HL-60 (cell line): ENCODE measurements around the gene MELK.

Experiments
- GABPA ChIP-seq: IDR thresholded peaks from 2 replicates; pipeline ENCODE4 v1.6.1; 2012; ENCODE audit warnings: low read depth
- POLR2AphosphoS5 ChIP-seq: IDR thresholded peaks from 2 replicates; pipeline ENCODE4 v1.6.1; 2012; ENCODE audit warnings: low read depth
- REST ChIP-seq: IDR thresholded peaks from 2 replicates; pipeline ENCODE4 v1.6.1; 2012; ENCODE audit warnings: low read depth; ENCODE audit not compliant: insufficient replicate concordance
- SPI1 ChIP-seq: IDR thresholded peaks from 2 replicates; pipeline ENCODE4 v1.6.1; 2012; ENCODE audit warnings: low read depth, mild to moderate bottlenecking, borderline replicate concordance
- TF ChIP-seq, protein P1 (sequence below): IDR thresholded peaks from one replicate; pipeline ENCODE4 v1.5.1; 2011; ENCODE audit warnings: low read length, control low read depth, inconsistent platforms; ENCODE audit not compliant: insufficient read depth

DNA sequence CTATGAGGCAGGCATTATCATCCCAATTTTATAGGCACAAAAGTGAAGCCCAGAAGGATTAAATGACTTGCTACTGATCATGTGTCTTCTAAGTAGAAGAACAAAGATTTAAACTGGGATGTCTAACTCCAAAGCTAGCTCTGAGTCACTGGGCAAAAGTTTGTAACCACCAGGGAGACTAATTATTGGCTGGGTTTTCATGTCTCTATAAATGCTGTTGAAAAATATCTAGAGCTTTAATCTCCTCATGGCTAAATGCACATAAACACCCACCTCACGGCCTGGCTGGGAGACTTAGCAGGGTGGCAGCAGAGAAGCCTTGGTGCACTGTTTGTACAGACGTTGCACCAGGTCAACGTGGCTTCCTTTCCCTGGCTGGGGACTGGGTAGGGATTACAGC lies 144.6 kb downstream of the MELK start:
- TF ChIP-seq, protein P1, sequence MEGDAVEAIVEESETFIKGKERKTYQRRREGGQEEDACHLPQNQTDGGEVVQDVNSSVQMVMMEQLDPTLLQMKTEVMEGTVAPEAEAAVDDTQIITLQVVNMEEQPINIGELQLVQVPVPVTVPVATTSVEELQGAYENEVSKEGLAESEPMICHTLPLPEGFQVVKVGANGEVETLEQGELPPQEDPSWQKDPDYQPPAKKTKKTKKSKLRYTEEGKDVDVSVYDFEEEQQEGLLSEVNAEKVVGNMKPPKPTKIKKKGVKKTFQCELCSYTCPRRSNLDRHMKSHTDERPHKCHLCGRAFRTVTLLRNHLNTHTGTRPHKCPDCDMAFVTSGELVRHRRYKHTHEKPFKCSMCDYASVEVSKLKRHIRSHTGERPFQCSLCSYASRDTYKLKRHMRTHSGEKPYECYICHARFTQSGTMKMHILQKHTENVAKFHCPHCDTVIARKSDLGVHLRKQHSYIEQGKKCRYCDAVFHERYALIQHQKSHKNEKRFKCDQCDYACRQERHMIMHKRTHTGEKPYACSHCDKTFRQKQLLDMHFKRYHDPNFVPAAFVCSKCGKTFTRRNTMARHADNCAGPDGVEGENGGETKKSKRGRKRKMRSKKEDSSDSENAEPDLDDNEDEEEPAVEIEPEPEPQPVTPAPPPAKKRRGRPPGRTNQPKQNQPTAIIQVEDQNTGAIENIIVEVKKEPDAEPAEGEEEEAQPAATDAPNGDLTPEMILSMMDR: no peak
- TF ChIP-seq REST (no peak), GABPA (no peak), SPI1 (no peak), POLR2AphosphoS5 (no peak)
